ENCODE results near the gene CALML5.

The CALML5 gene

DNA sequence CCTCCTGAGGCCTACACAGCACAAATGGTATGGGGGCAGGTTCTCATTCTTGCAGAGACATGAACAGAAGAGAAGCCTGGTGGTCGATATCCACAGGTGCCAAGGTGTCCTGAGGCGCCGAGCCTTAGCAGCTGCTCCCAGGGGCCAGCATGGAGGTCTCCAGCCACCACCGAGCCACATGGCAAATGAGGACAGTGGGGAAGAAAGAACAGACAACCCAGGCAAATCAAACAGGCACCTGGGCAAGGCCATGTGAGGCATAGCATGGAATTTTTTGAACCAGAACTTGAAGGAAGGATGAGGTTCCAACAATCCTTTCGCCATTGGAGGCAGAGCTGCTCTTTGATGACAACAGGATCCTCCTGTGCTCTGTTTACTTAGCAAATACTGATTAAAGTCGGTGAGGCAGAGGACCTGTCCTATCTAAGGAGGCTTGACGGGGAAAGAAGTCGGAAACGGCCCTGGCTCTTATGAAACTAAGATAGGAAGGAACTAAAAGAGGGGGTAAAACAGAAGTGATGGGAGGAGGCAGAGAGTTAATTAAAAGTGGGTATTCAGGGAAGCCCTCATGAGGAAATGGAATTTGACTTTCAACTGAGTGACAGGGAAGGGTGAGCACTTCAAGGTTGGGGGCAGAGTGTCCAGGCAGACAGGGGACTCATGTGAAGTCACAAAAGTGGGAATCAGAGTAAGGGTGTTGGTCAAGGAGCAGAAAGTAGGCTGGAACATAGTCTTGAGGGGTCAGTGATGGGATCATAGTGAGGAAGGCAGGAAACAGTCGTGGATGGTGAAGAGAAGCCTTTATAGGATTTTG lies 16.8 kb upstream of the CALML5 start:
- no peak for DNase-seq (ENCODE audit: low spot score)

DNA sequence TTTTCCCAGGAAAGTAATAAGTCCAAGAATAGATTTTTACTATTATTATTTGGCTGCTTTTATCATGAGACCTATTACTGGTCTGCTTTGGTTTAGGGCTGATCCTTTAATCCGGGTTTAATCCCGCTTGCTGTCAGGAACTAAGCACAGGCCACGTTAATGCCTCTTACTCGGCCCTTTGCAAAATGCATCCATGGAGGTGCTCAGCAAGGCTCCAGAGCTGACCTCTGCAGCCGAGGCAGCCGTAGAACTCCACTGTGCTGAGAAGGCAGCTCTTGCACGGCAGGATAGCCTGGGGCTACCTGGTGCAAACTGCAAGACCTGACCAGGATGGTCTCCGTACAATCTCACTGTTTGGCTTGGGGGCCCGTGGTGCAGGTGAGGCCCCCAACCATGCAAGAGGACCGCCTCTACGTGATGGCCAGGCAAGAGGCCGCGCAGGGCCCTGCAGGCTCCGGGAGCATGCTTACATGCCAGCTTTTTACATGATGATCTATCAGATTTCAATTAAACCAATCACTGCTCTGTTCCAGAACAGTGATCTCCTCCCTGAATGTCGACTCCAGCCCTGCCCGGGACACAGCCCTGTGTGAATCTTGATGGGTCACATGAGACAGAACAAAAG lies 15.0 kb upstream of the CALML5 start:
- no peak for DNase-seq (ENCODE audit: low spot score)

DNA sequence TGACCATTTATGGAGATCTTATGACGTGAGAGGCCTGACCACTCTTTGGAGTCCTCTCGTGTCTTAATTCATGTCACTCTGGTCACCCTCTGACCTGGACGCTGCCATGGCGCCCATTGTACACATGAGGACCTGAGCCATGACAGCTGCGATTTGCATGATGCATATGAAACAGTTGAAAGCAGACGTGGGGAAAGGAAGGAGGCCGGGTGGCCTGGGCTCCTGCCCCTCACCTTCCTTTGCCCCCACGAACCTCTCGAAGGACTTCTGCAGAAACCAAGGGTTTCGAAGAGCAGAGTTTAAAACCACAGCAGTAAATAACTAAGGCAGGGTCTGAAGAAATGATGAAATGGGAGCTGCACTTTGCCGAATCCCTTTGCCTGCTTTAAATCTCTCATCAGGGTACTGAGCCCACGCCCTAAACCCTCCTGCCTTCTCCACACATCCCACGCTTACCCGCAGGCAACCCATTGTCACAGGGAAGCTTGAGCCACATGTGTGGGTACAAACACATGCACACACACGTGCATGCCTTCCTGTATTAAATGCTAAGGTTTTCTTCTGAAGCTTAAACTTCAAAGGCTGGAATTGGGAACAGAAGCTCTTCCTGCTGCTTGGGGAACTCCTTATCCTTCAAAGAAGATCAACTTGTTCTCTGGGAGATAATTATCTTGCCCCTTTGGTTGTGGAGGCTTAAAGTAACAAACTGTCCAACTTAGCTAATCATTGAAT lies 13.7 kb upstream of the CALML5 start:
- no peak for DNase-seq (ENCODE audit: low spot score)

DNA sequence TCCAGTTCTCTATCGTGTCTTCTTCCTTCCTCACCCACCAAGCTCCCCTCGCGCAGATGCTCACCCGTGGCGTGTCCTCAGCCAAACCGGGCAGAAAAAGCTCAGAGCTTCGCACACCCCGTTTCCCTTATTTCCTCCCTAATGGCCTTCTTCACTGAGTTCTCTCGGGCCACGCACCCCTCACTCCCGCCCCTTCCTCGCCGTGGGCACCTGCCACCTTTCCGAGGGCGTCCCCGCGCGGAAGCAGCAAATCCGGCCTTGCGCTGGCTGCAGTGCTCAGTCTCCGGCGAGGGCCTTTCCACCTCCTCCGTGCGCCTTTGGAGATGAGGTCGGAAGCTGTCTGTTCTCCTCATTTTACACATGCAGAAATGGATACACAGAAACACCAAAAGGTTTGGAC lies 13.0 kb upstream of the CALML5 start:
- no peak for DNase-seq (ENCODE audit: low spot score)

DNA sequence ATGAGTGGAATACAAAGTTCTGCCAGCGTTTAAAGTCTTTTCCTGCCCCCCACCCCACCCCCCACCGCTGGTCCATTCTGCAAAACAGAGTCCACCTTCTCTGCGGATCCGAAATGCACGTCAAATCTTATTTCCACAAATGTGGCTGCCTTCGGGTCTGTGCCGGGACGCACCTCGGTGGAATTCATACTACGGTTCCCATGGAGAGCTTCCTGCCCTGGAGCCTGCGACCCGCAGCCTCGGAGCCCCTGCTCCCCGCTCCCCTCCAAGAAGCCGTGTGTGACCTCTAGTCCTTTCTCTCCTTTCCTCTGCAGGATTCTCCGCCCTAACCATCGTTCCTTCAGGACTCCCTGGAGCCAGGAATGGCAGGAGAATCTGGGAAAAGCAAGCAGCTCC lies 12.5 kb upstream of the CALML5 start:
- DNase-seq (ENCODE audit: low spot score): no peak

DNA sequence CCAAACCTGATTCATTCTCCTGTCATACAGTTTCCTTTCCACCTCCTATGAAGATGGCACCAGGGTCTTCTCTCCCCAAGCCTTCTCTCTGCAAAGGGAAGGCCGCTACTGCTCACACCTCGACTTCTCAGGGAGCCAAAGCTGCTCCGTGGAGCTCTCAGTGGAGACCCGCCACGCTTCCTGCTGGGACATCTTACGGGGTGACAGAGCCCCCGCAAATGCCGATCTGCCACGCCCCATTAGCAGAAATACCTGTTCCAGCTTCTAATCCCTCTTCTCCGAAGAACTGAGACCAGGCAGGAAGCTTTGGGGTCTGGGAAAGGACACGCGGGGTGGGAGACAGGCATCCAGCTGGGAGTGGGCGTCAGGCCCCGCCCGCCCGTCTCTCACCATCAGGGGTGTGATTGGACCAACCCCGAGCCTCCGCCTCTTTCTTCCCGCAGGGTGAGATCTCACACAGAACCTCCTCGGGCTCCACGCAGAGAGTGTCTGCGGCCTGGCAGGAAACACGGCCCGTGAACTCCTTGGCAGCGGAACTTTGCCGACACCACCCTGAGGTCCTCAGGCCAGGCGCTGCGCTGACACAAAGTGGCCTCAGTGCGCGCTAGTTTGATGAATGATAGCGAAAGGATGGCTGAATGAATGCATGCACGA lies 12.0 kb upstream of the CALML5 start:
- no peak for DNase-seq (ENCODE audit: low spot score)

DNA sequence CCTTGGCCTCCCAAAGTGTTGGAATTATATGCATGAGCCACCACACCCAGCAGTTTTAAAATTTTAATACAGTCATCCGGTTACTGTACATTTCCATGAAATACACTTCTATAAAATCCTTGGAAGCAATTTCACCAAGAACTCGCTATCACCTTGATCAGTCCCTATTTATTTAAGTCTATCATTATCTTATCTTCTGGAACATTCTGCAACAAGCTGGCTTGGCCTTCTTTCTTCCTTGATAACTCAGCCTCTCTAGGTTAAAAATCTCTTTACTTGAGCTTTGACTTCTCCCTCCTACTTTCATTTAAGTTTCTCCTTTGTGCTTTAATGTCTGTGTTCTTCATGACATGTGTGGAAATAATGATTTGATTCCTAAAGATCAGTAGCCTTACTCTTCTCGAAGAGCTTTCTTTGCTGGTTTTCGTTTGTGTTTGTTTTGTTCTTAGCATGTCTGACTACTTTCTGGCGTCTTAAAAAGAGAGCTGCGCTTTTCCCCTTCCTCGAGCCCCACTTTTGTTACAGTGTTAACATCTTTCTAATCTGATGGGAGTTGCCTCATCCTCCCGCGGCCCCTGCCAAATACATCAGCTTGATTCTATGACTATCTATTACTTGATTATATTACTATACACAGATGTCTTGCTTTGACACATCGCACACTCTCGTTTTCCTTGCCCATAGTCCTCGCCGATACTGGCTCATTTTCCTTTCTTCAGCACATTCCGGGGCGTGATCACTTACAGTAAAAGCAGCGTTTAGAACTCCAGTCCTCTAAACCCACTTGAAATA lies 11.1 kb upstream of the CALML5 start:
- DNase-seq (ENCODE audit: low spot score): no peak

DNA sequence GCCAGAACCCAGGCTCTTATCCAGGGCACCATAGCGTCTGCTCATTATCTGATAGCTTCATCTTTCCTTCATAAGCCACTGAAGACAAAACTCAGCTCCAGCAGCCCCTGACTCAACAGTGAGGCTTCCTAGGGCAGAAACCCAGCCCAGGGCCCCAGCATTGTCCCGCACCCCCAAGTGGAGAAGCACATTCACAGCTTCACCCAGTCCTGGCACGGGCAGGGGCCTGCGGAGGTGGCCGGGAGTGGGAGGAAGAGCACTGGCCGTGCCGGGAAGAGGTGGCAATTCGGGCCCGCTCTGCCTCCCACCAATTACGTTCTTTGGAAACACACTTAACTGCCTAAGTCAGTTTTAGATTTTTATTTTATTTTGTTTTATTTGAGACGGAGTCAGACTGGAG lies 10.3 kb upstream of the CALML5 start:
- DNase-seq (ENCODE audit: low spot score): no peak

DNA sequence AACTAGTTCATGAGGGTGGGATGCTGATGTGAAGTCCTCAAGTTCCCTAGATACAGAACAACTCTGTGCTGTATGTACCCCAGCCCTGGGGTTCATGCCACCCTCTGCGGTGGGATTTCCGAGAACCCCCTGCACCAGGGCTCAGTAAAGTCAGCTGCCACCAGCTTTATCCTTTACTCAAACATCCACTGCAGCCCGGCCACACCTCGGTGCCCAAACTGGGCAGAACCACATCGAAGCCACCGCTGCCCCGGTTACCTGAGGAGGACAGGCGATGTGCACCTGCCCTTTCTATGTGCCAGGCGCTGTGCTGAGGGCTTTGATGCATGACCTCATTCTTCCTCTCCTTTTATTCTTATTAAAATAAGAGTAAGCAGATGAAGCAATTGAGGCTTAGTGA lies 9.9 kb upstream of the CALML5 start:
- DNase-seq (ENCODE audit: low spot score): no peak

DNA sequence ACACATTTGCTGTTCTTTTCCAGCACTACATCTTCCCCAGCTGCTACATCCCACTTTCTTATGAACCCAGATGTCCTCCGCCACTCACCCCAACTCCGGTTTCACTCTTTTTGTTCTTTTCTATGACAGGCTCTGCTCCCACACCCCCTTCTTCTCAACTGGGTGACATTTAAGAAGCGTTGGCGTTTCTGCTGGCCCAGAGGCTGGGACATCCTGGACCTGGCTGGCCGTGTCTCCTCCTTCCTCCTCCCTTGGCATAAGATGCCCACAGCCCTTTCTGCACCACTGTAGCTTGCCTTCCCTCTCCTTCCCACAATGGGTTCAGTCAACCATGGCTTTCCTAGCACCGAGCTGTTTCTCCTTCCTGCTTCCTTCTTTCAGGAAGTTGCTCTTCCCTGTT lies 9.4 kb upstream of the CALML5 start:
- DNase-seq (ENCODE audit: low spot score): no peak

DNA sequence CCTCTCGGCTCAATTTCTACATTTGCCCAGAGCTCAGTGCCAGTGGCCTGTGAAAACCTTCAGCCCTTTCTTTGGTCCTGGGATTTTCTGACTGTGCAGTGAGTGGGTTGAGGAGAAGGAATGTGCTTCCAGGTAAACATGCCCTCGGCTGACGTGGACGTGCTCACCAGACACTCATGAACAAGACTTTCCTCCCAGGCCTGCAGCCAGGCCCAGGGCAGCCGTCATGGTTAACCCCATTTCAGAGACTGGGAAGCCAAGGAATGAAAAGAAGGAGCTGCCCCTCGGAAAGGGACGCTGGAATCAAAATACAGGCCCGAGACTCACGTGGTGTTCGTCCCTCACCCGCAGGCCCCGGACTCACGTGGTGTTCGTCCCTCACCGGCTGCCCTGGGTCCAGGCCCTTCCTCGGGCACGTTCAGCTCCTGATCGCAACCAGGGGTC lies 8.8 kb upstream of the CALML5 start:
- DNase-seq (ENCODE audit: low spot score): no peak

DNA sequence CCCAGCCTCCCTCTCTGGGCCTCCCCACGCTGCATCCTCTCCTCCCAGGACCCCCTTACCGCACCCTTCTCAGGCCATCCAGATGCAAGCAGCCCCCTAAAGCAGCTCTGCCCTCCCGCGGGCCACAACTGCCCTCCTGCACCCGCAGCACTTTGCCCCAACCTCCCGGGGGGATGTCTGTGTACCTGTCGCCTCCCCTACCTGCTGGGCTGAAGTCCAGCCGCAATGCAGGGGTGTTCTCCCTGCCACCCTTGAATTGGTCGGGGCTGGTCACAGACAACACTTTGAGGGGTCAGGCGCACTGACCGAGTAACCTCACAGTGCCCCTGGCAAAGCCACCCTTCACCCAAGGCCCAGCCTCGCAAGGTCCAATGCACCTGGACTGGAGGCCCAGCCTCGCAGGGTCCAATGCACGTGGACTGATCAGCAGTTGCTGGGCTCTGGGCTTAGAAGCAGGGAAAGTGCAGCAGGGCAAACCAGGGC lies 8.3 kb upstream of the CALML5 start:
- DNase-seq (ENCODE audit: low spot score): no peak

DNA sequence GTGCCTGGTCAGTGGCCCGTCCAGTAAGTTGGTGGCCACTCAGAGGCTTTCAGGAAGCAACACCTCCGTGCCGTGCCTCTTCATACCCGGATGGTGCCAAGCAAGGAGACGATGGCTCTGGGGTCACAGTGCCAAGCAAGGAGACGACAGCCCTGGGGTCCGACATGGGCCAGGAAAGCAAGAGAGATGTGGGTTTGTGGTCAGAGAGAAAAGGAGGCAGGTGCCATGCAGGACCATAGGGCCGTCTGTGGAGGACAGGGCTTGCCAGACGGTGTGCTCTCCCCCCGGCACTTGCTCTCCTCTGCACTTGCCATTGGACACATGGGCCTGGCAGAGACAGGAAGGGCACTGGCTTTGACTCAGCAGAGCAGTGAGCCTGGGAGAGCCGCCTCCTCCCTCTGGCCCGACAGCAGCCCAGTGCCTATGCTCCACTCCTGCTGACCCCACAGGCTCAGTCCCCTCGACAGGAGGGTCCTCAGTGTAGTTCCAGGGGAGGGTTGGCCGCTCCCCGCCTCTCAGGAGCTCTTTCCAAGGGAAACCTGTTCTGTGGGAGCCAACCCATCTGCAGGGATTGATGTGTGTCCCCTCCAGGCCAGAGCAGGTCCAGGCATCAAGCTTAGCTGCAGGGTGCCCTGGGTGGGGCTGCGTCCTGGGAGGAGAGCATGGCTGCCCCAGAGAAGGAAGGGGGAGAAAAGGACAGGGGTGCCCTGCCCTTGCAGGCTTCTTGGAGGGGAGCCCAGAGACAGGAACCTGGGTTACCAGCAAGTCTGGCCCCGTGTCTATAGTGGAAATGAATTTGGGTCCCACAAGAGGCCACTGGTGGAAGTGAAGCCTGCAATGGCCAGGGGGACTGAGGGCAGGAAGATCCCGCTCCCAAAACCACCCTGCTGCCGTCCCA lies 7.6 kb upstream of the CALML5 start:
- no peak for DNase-seq (ENCODE audit: low spot score)

DNA sequence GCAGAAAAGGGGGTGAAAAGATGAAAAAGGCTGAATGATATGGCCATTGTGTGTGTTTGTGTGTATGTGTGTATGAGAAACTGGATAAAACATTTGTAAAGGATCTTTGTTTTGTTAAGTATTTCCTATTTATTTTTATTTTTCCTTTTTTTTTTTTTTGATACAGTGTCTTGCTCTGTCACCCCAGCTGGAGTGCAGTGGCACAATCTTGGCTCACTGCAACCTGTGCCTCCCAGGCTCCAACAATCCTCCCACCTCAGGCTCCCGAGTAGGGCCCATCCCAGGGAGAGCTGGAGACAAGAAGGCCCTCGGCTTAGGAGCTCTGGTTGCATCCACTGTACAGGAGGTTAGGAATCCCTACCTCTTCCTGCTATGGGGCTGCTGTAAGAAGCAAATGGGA lies 6.9 kb upstream of the CALML5 start:
- no peak for DNase-seq (ENCODE audit: low spot score)

DNA sequence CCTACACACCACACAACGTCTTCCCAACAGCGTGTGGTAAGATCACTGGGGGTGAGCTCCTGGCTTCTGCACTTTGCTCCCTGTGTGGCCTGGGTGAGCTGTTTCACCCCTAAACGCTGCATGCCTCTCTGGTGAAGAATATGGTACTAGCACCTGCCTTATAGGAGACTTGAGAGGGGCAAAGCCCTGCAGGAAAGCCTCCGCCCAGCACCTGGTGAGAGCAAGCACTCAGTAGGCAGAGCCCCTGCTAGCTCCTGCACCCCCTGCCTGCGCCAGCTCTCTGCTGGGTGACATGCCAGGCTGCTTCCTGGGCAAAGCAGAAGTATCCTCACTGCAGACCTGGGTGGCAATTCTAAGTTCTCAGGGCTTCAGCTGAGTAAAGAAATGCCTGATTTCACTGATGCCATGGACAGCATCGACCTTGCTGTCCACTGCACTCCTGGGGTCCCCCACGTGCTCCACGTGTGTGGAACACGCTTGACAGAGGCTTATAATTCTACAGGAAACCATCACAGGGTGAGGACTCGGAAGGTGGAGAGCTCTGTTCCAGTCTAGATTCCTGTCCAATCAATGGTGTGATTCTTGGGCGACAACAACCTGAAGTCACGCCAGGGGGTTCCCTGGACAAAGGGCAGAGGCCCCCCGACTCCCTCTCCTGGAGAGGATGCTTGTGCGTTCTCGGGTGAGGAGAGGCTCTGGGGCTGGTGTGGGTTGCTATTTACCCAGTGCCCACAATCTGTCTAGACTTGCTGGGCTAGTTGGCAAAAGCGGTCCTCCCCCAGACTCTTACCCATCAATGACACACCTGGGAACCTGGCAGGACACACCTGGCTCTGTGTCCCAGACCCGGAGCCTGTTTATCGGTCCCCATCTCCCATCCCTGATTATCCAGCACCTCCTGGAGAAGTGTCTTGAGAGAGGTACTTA lies 5.0 kb upstream of the CALML5 start:
- DNase-seq (ENCODE audit: low spot score): no peak

DNA sequence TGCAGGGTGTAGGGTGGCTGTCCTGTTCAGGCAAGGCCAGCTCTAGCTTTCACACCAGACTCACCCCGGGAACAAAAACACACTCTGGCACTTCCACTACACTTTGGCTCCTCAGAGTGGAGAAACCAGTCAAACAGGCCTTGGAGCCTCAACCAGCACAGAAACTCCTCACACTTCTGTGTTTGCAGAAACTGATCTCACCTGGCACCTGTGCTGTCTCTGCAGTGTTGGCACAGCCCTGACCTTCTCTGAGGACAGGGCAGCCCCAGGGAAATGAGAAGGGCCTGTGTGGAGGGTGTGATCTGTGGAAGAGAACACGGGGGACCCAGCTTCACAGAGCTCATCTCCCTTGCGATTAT lies 4.1 kb upstream of the CALML5 start:
- no peak for DNase-seq (ENCODE audit: low spot score)

DNA sequence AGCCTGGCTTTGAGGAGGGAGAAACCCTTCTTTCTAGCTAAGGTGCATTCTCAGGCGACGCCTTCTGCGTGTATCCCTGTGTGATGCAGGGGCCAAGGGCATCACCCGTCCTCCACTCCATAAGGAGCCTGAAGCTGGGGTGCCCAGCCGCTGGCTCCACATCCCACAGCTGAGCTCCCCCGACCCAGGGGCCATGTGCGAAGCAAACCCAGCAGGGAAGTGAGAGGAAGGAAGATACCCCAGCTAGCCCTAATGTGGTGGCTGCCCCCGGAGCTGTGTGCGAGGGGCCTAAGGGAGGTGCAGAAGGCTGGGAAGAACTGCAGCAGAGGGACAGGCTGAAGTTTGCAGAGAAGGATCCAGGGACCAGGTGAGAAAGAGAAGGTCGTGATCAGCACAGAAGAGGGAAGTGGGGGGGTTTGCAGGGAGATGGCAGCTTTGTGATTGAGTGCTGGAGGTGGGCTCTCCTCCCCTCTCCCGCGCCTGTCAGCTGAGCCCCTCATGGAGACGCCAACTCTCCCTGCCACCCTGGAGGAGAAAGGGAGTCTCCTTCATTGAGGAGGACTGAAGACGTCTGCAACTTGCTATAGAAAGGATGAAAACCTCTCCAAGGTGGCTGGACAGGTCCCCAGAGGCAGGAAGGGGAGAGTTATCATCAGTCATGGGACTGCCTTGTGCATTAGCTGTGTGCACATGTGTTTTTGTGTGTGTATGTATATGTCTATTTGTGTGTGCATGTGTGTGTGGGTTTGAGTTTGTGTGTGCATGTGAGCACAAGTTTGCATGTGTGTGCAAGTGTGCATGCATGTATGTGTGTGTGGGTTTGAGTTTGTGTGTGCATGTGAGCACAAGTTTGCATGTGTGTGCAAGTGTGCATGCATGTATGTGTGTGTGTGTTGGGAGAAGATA lies 3.5 kb upstream of the CALML5 start:
- DNase-seq (ENCODE audit: low spot score): no peak

DNA sequence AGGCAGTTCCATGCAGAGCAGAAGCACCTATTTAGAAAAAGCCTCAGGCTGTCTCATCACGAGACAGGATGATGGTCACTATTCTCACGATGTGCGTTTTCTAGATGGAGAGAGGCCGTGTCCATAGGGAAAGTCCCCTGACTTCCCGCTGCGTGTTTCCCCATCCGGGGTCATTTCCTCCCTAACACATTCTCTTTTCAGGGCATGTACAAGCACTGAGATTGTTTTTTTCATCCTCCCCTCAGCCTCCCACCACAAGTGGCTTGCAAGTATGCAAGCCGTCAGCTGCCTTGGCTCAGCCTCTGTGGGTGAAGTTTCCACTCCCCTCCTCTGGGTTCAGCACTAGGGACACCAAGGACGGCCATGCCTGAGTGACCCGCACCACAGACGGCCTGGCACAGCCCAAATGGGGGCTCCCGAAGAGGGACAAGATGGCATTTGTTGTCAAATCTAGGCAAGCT lies 2.7 kb upstream of the CALML5 start:
- no peak for DNase-seq (ENCODE audit: low spot score)
